HepG2 (cell line): ENCODE data around the gene JPH3. TPM values are rescaled to one million over a fixed set of nuclear protein-coding genes. Genes with fewer than 3 reads are reported as not detected.
A peak's percentile ranks its signal among the peaks of the same experiment; 100 is the strongest.

Source experiments
- ARNTL ChIP-seq: sonication (generic); formaldehyde crosslinking; IDR thresholded peaks from 2 replicates; pipeline ENCODE4 v1.4.0; 2020; ENCODE audit warnings: mild to moderate bottlenecking, missing genetic modification reagents
- CTCF ChIP-seq: sonication (generic); formaldehyde crosslinking; IDR thresholded peaks from 2 replicates; pipeline ENCODE4 v1.5.0; 2020; ENCODE audit warnings: mild to moderate bottlenecking, missing genetic modification reagents, moderate library complexity
- KLF16 ChIP-seq, 2 experiments: sonication (generic) in 1 of 2; formaldehyde crosslinking in 1 of 2; IDR thresholded peaks; 2 replicates each; pipeline versions ENCODE4 v1.6.1 to v1.8.0; 2016 to 2023; ENCODE audit warnings: missing genetic modification reagents in 2 of 2, missing compliant biosample characterization in 1 of 2
- MED8 ChIP-seq: sonication (generic); formaldehyde crosslinking; IDR thresholded peaks from 2 replicates; pipeline ENCODE4 v1.8.1; 2023; ENCODE audit warnings: mild to moderate bottlenecking, missing genetic modification reagents; ENCODE audit not compliant: insufficient replicate concordance
- MTA1 ChIP-seq: sonication (generic); formaldehyde crosslinking; IDR thresholded peaks from 2 replicates; pipeline ENCODE4 v1.4.0; 2020; ENCODE audit warnings: missing genetic modification reagents, mild to moderate bottlenecking, borderline replicate concordance
- MXD1 ChIP-seq: sonication (generic); formaldehyde crosslinking; IDR thresholded peaks from 2 replicates; pipeline ENCODE4 v1.4.0; 2020; ENCODE audit warnings: mild to moderate bottlenecking, missing genetic modification reagents
- SALL2 ChIP-seq: sonication (generic); formaldehyde crosslinking; IDR thresholded peaks from 2 replicates; pipeline ENCODE4 v1.8.1; 2023; ENCODE audit warnings: mild to moderate bottlenecking, missing genetic modification reagents, inconsistent platforms
- SETDB1 ChIP-seq: sonication (generic); formaldehyde crosslinking; IDR thresholded peaks from 2 replicates; pipeline ENCODE4 v1.5.1; 2020; ENCODE audit warnings: missing genetic modification reagents, mild to moderate bottlenecking, borderline replicate concordance
- TAF1 ChIP-seq: sonication (generic); formaldehyde crosslinking; IDR thresholded peaks from 2 replicates; pipeline ENCODE4 v1.4.0; 2020; ENCODE audit warnings: missing genetic modification reagents
- TEF ChIP-seq: sonication (generic); formaldehyde crosslinking; IDR thresholded peaks from 2 replicates; pipeline ENCODE4 v1.5.0; 2020; ENCODE audit warnings: missing genetic modification reagents
- ZHX2 ChIP-seq, 2 experiments: sonication (generic) in 1 of 2; formaldehyde crosslinking in 1 of 2; IDR thresholded peaks; 2 replicates each; pipeline versions ENCODE4 v1.6.1 to v1.9.0; 2014 to 2022; ENCODE audit warnings: antibody characterized with exemption in 1 of 2, borderline replicate concordance in 1 of 2, inconsistent platforms in 1 of 2, low read depth in 1 of 2, missing genetic modification reagents in 1 of 2
- ZNF160 ChIP-seq: sonication (generic); formaldehyde crosslinking; IDR thresholded peaks from 2 replicates; pipeline ENCODE4 v1.8.0; 2022; ENCODE audit warnings: mild to moderate bottlenecking, inconsistent platforms, missing genetic modification reagents
- ZNF280B ChIP-seq: sonication (generic); formaldehyde crosslinking; IDR thresholded peaks from 2 replicates; pipeline ENCODE4 v1.5.0; 2020; ENCODE audit warnings: missing genetic modification reagents, mild to moderate bottlenecking, borderline replicate concordance
- ZNF331 ChIP-seq: sonication (generic); formaldehyde crosslinking; IDR thresholded peaks from 2 replicates; pipeline ENCODE4 v1.4.0; 2020; ENCODE audit warnings: missing genetic modification reagents
- ZNF501 ChIP-seq: sonication (generic); formaldehyde crosslinking; IDR thresholded peaks from 2 replicates; pipeline ENCODE4 v1.5.1; 2020; ENCODE audit warnings: mild to moderate bottlenecking, moderate library complexity, missing genetic modification reagents
- ZNF563 ChIP-seq: sonication (generic); formaldehyde crosslinking; IDR thresholded peaks from 2 replicates; pipeline ENCODE4 v1.8.0; 2022; ENCODE audit warnings: mild to moderate bottlenecking, moderate library complexity, missing genetic modification reagents
- ZNF670 ChIP-seq: sonication (generic); formaldehyde crosslinking; IDR thresholded peaks from 2 replicates; pipeline ENCODE4 v1.8.0; 2022; ENCODE audit warnings: mild to moderate bottlenecking, missing genetic modification reagents, borderline replicate concordance
- ZNF772 ChIP-seq: sonication (generic); formaldehyde crosslinking; IDR thresholded peaks from 2 replicates; pipeline ENCODE4 v1.5.0; 2020; ENCODE audit warnings: mild to moderate bottlenecking, missing genetic modification reagents
- ZSCAN31 ChIP-seq: sonication (generic); formaldehyde crosslinking; IDR thresholded peaks from 2 replicates; pipeline ENCODE4 v1.5.0; 2020; ENCODE audit warnings: low read depth, mild to moderate bottlenecking, missing genetic modification reagents
- polyA plus RNA-seq, 8 experiments: library from polyadenylated mRNA; depleted of rRNA in 3 of 8; stranded (reverse) in 7 of 8; unstranded in 1 of 8; fragments of >200 nt; fragmentation: Illumina TruSeq in 4 of 8; extraction: Trizol in 4 of 8; gene quantifications; 2 replicates each; pipeline versions ENCODE4 v1.2.1 to v1.2.3, GENCODE V29; 2011 to 2016; ENCODE audit warnings: low read depth in 4 of 8, missing spikeins in 1 of 8, mixed read lengths in 1 of 8; ENCODE audit not compliant: insufficient read depth in 1 of 8
- total RNA-seq, 5 experiments: library from RNA; depleted of rRNA; stranded (reverse); fragments of >200 nt; fragmentation: Illumina TruSeq; extraction: Trizol; gene quantifications; 2 replicates each; pipeline ENCODE4 v1.2.3, GENCODE V29; 2016; ENCODE audit warnings: low read depth in 1 of 5

The JPH3 gene
- total and polyA plus RNA-seq, 2 of the 13 experiments (the other 11 are each of a cell fraction or from before 2014, with no cell fraction given), result not detected

GRCh38 chr16:87678618-87679017 lies 76.3 kb downstream of the JPH3 start (continued):
- no peak for TF ChIP-seq SALL2
- 0 out of 2 replicates have a peak, but pooled peaks have one; percentile 46 for TF ChIP-seq MXD1 (CRISPR knock-in tag)
- TF ChIP-seq TEF (CRISPR knock-in tag), result peak; percentile 63; the same call in 1 of the 2 replicates
- TF ChIP-seq ZNF280B (CRISPR knock-in tag), result peak; percentile 78; the same call in 1 of the 2 replicates
- 0 out of 2 replicates have a peak, but pooled peaks have one; percentile 55 for TF ChIP-seq ZNF772
- TF ChIP-seq ZSCAN31 (CRISPR knock-in tag), result peak; percentile 75; the same call in 1 of the 2 replicates
- 0 out of 2 replicates have a peak, but pooled peaks have one; percentile 27 for TF ChIP-seq ZNF501
- TF ChIP-seq TAF1, result no peak
- TF ChIP-seq ZNF331 (CRISPR knock-in tag), result peak; percentile 53; the same call in 1 of the 2 replicates
- no peak for TF ChIP-seq KLF16 (CRISPR knock-in tag; IDR thresholded peaks at IDR 0.05)
- TF ChIP-seq ZNF160 (CRISPR knock-in tag), result no peak
- 0 out of 2 replicates have a peak, but pooled peaks have one; percentile 33 for TF ChIP-seq ARNTL (CRISPR knock-in tag)
- peak; percentile 35; the same call in 1 of the 2 replicates for TF ChIP-seq ZNF563
- TF ChIP-seq SETDB1 (CRISPR knock-in tag), result no peak
- no peak for TF ChIP-seq MTA1 (CRISPR knock-in tag)
- TF ChIP-seq MED8 (CRISPR knock-in tag), result no peak
- no peak for TF ChIP-seq ZNF670 (CRISPR knock-in tag)
- TF ChIP-seq CTCF (CRISPR knock-in tag), result peak; percentile 66
- no peak for TF ChIP-seq ZHX2 (IDR thresholded peaks at IDR 0.05; ENCODE audit: low read depth)
- TF ChIP-seq ZHX2 (CRISPR knock-in tag; IDR thresholded peaks at IDR 0.05; ENCODE audit: borderline replicate concordance), result peak; percentile 40; the same call in 1 of the 2 replicates
